HG02571 (cell line): ENCODE data around the gene CAPRIN1.
"Not testable (repeated sequence)": the region's sequence is repeated elsewhere in the genome, so short reads cannot be mapped to it uniquely, and the experiment has no call there.

Experiments
- ATAC-seq: cut with Tn5 transposase; IDR thresholded peaks from one replicate; pipeline ENCODE4 v1.9.1; 2021; ENCODE audit warnings: mild to moderate bottlenecking, moderate library complexity; ENCODE audit not compliant: unreplicated experiment

Gene CAPRIN1

GRCh38 chr11:34050581-34051348 is 766 bp upstream of the CAPRIN1 start:
- no peak for ATAC-seq

GRCh38 chr11:34052036-34052607 is 591 bp downstream of the CAPRIN1 start:
- ATAC-seq, result peak; percentile 50

GRCh38 chr11:34052608-34053160 is 1.2 kb downstream of the CAPRIN1 start:
- peak; percentile 3 for ATAC-seq

- peak; percentile 41 for ATAC-seq
Measured at GRCh38 chr11:34053161-34053686, 1.7 kb downstream of the CAPRIN1 start.

GRCh38 chr11:34054351-34054750 is 2.8 kb downstream of the CAPRIN1 start:
- ATAC-seq, result not testable (repeated sequence)

GRCh38 chr11:34055218-34056000 is 3.9 kb downstream of the CAPRIN1 start:
- ATAC-seq, result no peak

GRCh38 chr11:34056672-34057071 is 5.1 kb downstream of the CAPRIN1 start:
- no peak for ATAC-seq

GRCh38 chr11:34063061-34063795 is 11.7 kb downstream of the CAPRIN1 start:
- no peak for ATAC-seq

- no peak for ATAC-seq
Measured at GRCh38 chr11:34064291-34064690, 12.8 kb downstream of the CAPRIN1 start.

- no peak for ATAC-seq
Measured at GRCh38 chr11:34065505-34066203, 14.1 kb downstream of the CAPRIN1 start.

- not testable (repeated sequence) for ATAC-seq
Measured at GRCh38 chr11:34066766-34067165, 15.2 kb downstream of the CAPRIN1 start.

GRCh38 chr11:34067383-34068065 is 16.0 kb downstream of the CAPRIN1 start:
- ATAC-seq, result no peak

GRCh38 chr11:34068111-34068510 is 16.6 kb downstream of the CAPRIN1 start:
- no peak for ATAC-seq

- not testable (repeated sequence) for ATAC-seq
Measured at GRCh38 chr11:34071306-34071705, 19.8 kb downstream of the CAPRIN1 start.

- ATAC-seq, result no peak
Measured at GRCh38 chr11:34072041-34072440, 20.5 kb downstream of the CAPRIN1 start.

GRCh38 chr11:34072832-34073231 is 21.3 kb downstream of the CAPRIN1 start:
- no peak for ATAC-seq

- no peak for ATAC-seq
Measured at GRCh38 chr11:34074391-34074790, 22.9 kb downstream of the CAPRIN1 start.

GRCh38 chr11:34075178-34075820 is 23.8 kb downstream of the CAPRIN1 start:
- ATAC-seq, result no peak

- ATAC-seq, result no peak
Measured at GRCh38 chr11:34080609-34081008, 29.1 kb downstream of the CAPRIN1 start.
